ENCODE measurements around the gene SIGLEC9. TPM values are rescaled to one million over a fixed set of nuclear protein-coding genes. Genes with fewer than 3 reads are reported as not detected.

Gene SIGLEC9
- total RNA-seq, 1 donor from 2014 or later: 24.8 TPM

- H3K4me3 ChIP-seq: no peak overlapping the region
- DNase-seq (no peak), ATAC-seq (no peak)
- H3K27me3 ChIP-seq (ENCODE audit: low read depth): no peaks in the 10 kb centered on the region
- H3K36me3 ChIP-seq: no peaks in the 10 kb centered on the region
- H3K27ac ChIP-seq: peak overlapping the region; percentile 78
- TF ChIP-seq CTCF (IDR thresholded peaks at IDR 0.05): no peak
- no peaks in the 10 kb centered on the region for H3K9me3 ChIP-seq
- intact Hi-C loops (cut with DNase I): no loop called here
- peaks cover 41% of the 10 kb centered on the region for H3K4me1 ChIP-seq
Observed at GRCh38 chr19:51135986-51136762, 11.5 kb downstream of the SIGLEC9 start.

DNA sequence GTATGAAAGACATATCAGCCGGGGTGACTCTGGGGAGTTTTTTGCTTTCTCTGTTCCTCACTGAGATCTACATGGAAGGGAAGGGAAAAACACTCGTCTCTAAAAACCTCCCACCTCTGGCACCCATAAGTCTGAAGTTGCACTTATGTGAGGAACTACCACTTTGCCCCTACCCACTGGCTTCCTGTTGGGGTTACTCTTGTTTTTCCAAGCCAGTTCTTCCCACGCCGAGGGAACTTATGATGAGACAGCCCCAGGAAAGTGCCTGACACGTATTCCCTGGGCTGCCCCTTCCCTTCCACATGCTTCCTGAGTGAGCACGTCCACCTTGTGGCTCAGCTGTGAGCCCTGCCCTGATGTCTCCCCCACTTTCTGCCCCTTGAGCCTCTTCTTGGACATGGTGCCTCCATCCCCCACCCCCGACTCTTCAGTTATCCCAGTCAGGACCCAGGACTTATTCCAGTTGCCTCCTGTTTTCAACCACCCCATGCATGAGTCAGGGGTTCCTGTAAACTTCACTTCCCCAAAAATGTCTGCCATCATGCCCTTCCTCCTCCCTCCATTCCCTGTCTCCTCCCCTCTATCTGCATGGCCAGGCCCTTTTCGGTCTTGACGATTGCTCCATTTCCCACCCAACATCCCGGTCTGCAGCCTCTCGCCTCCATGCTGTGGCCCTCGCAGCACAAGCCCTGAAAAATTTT, 12.3 kb downstream of the SIGLEC9 start:
- Histone ChIP-seq H3K27me3 (ENCODE audit: low read depth) (no peaks in the 10 kb centered on the region), H3K9me3 (no peaks in the 10 kb centered on the region), H3K4me1 (peaks cover 40% of the 10 kb centered on the region), H3K4me3 (no peak overlapping the region), H3K27ac (peak overlapping the region; percentile 78), H3K36me3 (no peaks in the 10 kb centered on the region)
- DNase-seq (no peak), ATAC-seq (peak; percentile 58 to 79)
- intact Hi-C loops (cut with DNase I): no loop called here
- TF ChIP-seq CTCF (IDR thresholded peaks at IDR 0.05): no peak

- no peak for TF ChIP-seq CTCF (IDR thresholded peaks at IDR 0.05)
- H3K9me3 ChIP-seq: no peaks in the 10 kb centered on the region
- no peak overlapping the region for H3K4me3 ChIP-seq
- peaks cover 32% of the 10 kb centered on the region for H3K4me1 ChIP-seq
- H3K36me3 ChIP-seq: no peaks in the 10 kb centered on the region
- no peaks in the 10 kb centered on the region for H3K27me3 ChIP-seq (ENCODE audit: low read depth)
- no peak for DNase-seq
- intact Hi-C loops (cut with DNase I): no loop called here
- ATAC-seq: no peak
- H3K27ac ChIP-seq: peak overlapping the region; percentile 78
Observed at GRCh38 chr19:51137792-51138425, 13.2 kb downstream of the SIGLEC9 start.

- H3K27me3 ChIP-seq (ENCODE audit: low read depth): no peaks in the 10 kb centered on the region
- H3K27ac ChIP-seq: peak overlapping the region; percentile 78
- no peak for TF ChIP-seq CTCF (IDR thresholded peaks at IDR 0.05)
- ATAC-seq (peak; percentile 79 to 82), DNase-seq (peak; percentile 81)
- H3K36me3 ChIP-seq: no peaks in the 10 kb centered on the region
- no peak overlapping the region for H3K4me3 ChIP-seq
- H3K9me3 ChIP-seq: no peaks in the 10 kb centered on the region
- peaks cover 30% of the 10 kb centered on the region for H3K4me1 ChIP-seq
- intact Hi-C loops (cut with DNase I): no loop called here
Observed at GRCh38 chr19:51138549-51138979, 13.9 kb downstream of the SIGLEC9 start.

GRCh38 chr19:51139299-51140014, 14.8 kb downstream of the SIGLEC9 start:
- Histone ChIP-seq H3K4me1 (peaks cover 30% of the 10 kb centered on the region), H3K27me3 (ENCODE audit: low read depth) (no peaks in the 10 kb centered on the region), H3K9me3 (no peaks in the 10 kb centered on the region), H3K36me3 (no peaks in the 10 kb centered on the region), H3K4me3 (no peak overlapping the region), H3K27ac (peak overlapping the region; percentile 78)
- intact Hi-C loops (cut with DNase I): no loop called here
- no peak for TF ChIP-seq CTCF (IDR thresholded peaks at IDR 0.05)
- ATAC-seq: peak; percentile 55 to 71
- no peak for DNase-seq
